H4 (cell line): Measurements from ENCODE around the gene IL16. TPM values are rescaled to one million over a fixed set of nuclear protein-coding genes. Genes with fewer than 3 reads are reported as not detected.
A peak's percentile ranks its signal among the peaks of the same experiment; 100 is the strongest.

ENCODE experiments used
- DNase-seq: peaks from one replicate; pipeline ENCODE4 v3.0.0-alpha.2; 2015; ENCODE audit warnings: low spot score
- total RNA-seq: library from RNA; depleted of rRNA; stranded (reverse); fragments of >200 nt; shearing (Covaris generic); gene quantifications from 2 replicates; pipeline ENCODE4 v1.2.3, GENCODE V29; 2014

Gene IL16
- total RNA-seq, 1 experiment from 2014 or later = 0.17 TPM

- DNase-seq = no peak
Measured at GRCh38 chr15:81174125-81174791, 22.4 kb upstream of the IL16 start.

DNA sequence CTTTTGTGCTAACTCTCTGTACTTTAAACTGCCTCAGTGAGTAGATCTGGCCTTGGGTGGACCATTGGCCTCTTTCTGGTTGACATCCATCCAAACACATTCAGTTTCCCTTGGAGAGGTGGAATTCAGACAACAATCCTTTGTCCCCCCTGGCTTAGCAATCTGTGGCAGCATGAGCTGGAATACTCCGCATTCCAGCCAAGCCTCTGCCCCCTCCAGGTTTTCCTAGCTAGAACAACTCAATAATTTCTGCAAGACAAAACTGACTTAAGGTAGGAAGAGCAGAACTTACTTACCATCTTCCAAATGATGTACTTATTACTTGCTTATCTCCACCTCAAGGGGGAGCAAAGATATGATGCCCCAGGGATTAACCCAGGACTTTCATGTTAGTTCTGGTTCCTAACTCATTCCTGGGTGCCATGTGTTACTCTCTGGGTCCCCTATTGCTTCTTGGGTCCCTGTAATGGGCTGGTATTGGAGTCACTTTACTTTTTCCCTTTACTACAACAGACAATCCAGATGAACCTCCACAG is 21.8 kb upstream of the IL16 start:
- no peak for DNase-seq

DNA sequence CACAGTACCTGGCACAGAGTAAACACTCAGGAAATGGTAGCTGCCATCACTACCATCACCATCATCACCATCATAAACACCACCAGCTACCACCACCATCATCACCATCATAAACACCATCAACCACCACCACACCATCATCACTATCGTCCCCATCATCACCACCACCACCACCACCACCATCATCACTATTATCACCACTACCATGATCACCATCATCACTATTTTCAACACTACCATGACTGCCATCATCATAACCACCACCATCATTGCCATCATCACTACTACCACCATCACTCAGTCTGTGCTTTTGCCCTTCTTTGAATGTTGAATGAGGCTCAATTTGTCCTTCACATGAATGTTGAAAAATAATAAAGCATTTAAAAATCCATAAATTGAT is 21.2 kb upstream of the IL16 start:
- DNase-seq = no peak

DNA sequence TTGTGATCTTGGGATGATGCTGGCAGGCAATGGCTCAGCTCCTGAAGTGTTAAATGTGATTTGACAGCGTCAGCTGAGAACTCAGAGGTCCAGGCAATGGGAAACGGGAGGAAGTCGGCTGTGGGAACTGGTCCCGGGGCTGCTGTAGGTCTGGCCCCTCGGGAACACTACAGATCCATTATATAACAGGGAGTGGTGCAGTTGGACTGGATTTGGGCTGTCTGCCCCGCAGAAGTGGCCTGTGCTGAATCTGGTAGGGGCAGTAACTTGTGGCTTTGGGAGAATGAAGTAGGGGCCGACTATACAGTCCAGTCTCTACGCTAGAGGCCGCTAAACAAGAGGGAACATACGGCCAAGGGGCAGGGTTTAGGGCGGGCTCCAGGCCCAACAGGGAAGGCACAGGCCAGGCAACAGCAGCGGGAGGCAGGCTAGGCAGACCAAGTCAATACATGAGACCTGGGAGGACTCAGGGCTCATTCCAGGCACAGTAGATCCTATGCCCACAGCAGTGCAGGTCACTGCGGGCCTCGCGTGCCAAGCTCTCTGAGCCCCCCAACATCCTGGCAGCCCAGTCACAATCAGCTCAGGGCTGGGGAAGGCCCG is 20.3 kb upstream of the IL16 start:
- DNase-seq = no peak

DNA sequence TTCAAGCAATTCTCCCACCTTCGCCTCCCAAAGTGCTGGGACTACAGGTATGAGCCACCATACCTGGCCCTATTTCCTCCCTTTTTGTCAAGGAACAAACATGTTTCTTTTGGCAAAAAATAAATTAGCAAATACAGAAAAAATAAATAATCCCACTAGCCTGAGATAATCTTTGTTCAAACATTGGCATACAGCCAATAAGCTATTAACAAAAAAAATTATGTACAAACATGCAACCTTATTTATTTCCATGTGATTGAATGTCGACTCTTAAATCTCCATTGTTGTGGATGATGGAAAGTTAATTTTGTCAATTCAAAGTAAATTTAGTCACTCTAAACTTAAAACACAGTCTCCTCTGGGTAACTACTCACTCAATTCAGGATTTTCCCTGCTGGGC is 18.3 kb upstream of the IL16 start:
- no peak for DNase-seq

DNA sequence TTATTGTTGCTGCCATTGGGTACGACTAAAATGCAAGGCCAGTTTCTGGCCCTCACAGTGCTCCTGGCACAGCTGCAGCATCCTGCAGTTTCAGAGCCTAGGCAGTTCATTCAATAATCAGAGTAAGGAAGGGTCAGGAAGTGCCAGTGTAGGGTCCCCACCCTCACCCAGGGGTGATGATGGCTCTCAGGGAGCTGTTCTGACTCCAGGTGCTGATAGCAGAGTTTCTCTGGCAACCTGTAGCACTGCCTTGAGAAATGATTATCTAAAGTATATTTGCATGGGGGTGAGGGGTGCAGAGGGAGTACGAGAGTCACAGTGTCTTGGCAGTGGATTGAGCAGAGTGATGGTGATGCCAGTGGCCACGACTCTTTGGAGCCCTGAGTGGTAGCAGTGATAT is 15.5 kb upstream of the IL16 start:
- no peak for DNase-seq

DNA sequence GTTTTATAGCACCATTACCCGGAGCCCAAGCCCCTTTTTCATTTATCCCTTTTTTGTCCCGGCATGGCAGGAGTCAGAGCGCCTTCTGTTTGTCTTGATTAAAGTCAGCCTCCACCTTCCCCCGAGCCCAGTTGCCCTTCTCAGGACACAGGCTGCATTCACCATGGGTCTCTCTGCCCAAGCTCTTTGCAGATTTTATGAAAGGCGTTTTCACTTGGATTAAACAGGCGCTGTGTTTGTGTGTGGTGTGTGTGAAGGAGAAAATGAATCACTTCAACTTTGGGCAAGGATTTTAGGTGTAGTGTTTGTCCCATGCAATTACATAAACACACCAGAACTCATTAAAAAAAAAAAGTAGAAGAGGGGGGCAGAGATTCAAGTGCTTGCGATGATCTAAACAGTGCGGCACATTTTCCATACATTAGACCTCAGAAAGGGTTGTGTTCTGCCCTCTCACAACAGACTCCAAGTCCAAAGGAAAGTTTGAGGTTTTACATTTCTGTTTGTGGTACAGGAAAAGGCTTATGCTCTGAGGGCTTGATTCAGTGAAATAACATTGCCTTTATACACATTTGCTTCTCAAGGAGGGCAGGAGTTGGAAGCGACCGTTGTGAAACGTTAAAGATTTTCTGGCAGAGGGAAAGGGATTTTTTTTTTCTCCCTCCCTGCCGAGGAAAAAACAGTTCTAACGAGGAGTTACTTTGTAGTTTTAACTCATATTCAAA is 14.5 kb upstream of the IL16 start:
- peak; percentile 31 for DNase-seq

DNA sequence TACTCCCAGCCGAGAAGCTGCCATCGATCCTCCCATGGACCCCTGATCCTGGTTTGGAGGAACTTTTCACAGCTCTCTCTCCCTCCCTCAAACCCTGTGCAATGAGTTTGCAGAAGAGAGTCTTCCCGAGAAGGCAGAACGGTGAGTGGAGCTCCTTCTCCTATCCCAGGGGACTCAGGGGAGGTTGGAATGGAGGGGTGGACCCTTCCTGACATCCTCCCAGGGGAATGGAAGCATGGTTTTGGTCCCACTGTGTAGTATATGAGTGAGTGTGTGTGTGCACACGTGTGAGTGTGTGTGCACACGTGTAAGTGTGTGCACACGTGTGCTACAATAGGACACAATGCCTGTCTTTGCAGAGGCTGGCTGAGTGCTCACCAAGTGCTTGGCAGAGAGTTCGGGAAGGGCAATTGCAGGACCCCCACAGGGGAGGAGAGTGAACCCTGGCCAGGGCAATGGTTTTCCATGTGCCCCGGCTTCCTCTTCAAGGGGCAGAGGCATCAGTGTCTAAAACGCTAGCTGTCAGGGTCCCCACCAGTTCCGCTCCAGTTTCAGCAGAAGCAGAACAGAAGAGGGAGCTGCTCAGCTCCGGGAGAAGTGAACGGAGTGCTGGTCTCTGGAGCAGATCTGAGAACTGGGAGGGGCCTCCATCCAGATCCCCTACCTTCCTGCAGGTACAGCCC is 13.8 kb upstream of the IL16 start:
- no peak for DNase-seq

DNA sequence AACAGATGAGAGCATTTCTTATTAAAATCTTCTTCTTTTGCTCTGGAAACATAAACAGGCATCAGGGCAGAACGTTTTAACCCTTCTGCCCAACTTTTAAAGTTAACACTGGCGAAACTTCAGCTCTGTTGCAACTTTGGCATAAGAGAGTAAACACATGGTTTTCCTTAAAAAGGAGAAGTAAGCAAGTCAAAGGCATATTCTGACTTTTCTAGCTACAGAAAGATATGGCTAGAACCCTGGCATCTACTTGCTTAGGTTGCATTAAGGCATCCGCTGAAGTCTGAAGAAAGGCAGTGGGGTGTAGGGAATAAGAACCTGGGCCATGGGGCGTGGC is 13.3 kb upstream of the IL16 start:
- DNase-seq = no peak

DNA sequence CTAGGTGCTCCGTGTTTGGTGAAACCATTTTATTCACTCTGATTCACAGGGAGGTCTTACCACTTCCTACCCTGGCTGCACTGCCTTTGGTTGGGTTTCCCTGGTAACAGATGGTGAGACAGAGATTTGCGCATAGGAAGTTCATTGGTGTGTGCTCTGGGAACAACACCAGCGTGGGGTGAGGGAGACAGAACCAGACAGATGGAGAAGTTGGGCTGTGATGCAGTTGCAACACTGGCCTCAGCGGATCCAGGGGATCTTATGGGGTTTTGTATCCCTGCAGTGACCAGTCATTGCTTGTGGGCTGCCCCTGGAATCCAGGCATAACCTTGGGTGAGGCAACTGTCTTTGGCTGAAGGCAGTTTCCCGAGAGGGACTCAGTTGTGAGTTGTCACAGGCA is 12.5 kb upstream of the IL16 start:
- DNase-seq = no peak

DNA sequence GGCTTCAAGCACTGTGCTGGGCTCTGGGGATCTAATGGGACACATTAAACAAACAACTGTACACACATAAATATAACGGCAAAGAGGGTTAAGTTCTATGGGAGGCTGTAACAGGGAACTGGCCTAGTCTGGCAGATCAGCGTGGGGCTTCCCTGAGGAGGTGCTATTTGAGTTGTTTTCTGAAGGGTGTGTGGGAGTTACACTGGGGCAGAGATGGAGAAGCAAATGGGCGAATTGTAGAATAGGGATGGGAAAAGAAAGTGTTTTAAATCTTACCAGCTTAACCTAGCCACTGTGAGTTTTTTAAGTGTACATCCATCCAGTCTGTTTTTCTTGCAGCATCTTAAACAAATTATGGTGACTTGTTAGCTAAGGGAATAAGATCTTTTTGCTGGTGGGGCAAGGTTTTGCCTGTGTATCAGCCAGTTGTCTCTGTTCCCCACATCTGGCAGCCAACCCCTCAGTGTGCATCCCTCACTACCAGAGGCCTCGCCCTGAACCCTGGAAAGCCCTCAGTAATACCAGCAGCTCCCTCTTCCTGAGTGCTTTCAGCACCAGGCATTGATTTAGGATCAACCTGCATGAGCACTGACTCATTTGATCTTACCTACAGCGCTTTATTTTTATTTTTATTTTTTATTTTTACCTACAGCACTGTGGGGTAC is 10.9 kb upstream of the IL16 start:
- no peak for DNase-seq

DNA sequence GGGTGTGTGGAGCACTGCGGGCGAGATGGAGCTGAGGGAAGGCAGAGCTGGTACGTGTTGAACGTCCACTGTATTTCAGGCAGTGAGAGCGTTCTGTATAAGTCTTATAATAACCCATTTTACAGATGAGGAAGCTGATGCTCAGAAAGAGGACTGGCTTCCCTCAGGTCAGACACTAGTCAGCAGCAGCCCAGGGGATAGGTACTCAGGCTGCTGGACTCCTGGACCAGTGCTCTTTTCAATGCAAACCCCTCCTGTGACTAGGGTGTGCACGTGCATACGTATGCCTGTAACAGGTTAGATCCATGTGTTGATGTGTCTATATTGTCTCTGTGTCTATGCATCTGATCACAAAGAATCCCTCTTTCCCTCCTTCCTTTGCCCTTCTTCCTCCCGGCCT is 8.3 kb upstream of the IL16 start:
- DNase-seq = no peak

DNA sequence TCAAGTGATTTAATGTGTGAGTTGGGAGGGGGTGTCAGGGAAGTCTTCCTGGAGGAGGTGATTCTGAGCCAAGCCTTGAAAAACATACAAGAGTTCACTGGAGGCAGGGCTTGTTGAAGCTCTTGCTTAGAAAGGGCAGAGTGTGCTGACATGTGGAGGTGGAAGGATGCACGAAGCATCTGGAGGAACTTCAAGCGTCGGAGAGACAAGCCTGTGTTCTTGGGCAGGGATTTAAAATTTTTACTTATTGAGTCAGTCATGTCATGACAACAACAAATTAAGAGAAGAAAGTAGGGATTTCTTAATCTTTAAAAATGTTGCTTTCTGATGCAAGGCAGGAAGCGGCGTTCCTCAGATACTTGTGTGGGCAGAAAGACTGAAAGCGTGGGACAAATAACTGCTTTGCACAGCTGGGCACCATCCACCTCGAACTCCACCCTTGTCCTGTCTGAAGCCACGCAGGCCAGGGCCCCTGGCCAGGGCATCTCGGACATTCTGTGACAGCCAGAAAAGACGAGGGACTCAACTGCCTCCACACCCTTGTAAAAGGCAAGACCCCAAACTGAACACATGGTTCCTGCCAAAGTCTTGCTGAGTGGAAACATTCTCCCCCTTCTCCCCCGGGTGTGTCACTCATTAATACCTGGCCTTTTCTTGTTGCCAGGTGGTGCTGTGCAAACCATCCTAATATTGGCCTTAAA is 6.9 kb upstream of the IL16 start:
- DNase-seq = peak; percentile 71

- DNase-seq = no peak
Measured at GRCh38 chr15:81190922-81191507, 5.7 kb upstream of the IL16 start.

- DNase-seq = no peak
Measured at GRCh38 chr15:81191701-81192100, 5.0 kb upstream of the IL16 start.

DNA sequence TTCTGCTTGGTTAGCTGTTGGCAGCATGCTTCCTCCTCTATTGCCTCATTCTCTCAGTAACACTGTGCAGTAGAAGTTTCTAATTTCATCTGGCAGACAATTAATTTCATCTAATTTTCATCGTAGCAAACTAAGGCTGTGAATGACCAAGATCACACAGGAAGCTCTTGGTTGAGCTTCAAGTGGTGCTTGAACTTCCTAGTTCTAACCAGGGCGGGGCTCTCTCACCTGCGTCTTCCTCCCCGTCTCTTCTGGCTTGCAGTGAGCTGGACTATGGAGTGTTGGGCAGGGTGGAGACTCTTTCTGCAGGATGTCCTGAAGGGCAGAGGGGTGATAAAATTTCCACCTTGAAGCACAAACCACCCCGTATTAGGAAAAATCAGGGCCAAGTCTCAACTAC is 2.0 kb upstream of the IL16 start:
- no peak for DNase-seq

DNA sequence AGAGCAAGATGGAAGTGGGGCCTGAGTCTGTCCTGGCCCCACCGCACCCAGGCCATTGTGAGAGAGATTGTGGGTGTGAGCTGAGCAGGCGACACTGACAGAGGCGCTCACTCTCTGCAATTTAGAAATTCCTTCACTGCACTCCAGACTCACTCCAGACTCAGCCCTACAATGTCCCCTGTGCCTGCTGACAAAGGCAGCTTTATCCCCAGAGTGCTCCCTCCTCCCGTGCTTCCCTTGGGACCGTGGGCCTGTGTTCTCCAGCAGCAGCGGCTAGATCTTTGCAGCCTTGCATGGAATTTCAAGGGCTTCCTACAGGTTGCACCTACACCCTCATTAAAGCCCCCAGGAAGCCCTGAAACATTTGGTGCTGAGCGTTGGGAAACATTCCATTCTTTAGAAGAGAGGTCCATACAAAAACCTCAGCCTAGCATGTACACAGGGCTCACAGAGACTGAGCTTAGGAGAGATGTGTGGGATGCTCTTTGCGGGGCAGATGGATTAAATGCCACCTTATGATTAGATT is 1.3 kb upstream of the IL16 start:
- DNase-seq = no peak

DNA sequence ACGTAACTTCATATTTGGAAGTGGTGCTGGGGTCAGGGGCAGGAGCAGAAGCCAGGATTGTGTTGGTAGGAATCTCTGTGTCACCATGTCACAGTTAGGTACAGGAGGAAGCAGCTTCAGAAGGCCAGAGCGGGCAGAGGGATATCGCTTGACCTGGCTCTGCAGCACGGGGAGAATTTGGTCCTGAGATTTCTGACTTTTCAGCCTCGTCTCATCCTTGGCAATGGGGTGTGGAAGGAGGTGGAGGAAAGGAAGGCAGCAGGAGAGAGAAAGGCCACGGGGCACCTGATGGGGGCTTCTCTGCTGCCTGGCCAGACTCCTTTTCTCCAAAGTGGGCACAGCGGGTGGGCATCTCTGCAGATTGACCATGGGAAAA is 564 bp downstream of the IL16 start:
- no peak for DNase-seq

DNA sequence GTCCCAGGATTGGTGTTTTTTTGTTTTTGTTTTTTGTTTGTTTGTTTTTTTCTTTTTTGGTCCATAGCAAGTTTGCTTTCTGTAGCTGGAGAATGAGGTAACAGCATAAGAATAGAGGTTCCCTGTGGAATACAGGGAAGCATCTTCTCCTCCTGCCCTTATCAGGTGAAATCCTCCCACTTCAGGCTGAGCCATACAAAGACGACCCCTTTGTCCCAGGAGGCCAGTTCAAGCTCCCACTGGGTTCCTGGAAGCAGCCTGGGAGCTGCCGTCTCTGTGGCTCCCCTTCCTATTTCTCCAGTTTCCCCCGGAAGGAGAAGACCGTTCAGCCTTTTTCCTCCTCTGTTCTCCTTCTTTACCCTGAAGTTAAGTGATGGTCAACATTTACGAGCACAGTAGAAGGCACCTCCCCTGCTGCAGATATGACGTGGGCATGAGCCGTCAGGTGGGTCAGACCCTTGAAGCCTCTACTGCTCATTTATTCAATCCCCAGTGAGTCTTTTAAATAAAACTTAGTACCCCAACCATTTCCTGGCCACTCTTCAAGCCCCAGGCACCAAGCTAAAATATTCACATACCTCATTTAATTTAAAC is 1.1 kb downstream of the IL16 start:
- DNase-seq = no peak

DNA sequence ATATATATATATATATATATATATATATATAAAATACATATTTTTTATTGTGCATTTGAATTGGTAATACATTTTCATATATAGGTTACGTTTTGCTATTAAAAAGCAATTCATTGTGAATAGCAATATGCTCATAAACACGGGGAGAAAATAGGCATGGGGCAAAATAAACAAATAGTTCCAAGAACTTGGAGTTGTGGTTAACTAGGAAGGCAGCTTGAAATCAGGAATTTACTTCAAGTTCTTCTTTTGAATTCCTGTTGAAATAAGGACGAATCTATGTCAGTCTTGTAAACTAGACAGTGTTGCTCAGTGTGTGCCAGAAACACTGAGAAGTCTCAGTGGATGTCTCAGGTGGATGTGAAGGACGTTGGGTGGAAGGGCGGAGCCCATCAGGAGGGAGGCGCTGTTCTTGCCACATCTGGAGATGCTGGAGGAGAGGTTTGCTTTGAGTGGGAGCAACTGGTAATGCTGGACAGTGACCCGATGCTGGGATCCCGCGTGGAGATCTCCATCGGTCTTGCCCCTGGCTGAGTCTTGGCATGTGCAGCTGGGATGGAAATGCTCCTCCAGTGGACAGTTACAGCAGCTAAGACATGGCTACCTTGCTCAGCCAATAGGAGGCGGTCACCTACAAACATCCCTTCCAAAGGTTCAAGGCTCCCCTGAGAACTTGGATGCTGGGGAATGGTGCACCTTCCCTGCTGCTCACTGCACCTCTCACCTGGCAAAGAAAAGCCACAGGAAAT is 2.5 kb downstream of the IL16 start:
- no peak for DNase-seq
